ENCODE data around the gene KCP.

The KCP gene

DNA sequence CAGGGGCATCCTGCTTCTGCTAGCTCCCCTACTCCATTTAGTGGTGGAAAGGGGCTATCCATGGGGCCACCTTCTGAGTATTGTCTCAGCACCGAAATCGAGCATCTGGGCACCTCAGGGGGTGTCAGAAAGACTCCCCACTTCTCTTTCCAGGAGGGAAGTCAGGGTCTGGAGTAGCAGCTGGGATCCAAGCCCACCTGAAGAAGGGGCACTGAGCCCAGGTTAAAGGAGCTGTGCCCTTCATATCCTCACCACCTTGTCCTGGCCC lies 77.7 kb downstream of the KCP start:
- no peaks in the 10 kb centered on the region for H3K79me2 ChIP-seq (ENCODE audit: low read length)
- no peaks in the 10 kb centered on the region for H3F3A ChIP-seq (ENCODE audit: insufficient read depth, low read length)
- no peaks in the 10 kb centered on the region for H4K20me1 ChIP-seq (ENCODE audit: insufficient read depth, low read length)
- no peak overlapping the region for H2AFZ ChIP-seq (ENCODE audit: low read length)
- H3K27ac ChIP-seq (ENCODE audit: low read length) = no peak overlapping the region
- H3K4me2 ChIP-seq (ENCODE audit: low read depth, low read length) = no peak overlapping the region
- no peaks in the 10 kb centered on the region for H3K9me2 ChIP-seq (replicated peaks; ENCODE audit: insufficient read depth, low read length)
- H3K36me3 ChIP-seq (replicated peaks; ENCODE audit: insufficient read depth, low read length) = no peaks in the 10 kb centered on the region
- H3K9ac ChIP-seq (ENCODE audit: low read length) = no peak overlapping the region
- TF ChIP-seq EZH2phosphoT487 (IDR thresholded peaks at IDR 0.05; ENCODE audit: low read length) (no peak), EZH2 (optimal IDR thresholded peaks at IDR 0.05; ENCODE audit: low read depth, low read length) (no peak)
- TF ChIP-seq, protein P1, sequence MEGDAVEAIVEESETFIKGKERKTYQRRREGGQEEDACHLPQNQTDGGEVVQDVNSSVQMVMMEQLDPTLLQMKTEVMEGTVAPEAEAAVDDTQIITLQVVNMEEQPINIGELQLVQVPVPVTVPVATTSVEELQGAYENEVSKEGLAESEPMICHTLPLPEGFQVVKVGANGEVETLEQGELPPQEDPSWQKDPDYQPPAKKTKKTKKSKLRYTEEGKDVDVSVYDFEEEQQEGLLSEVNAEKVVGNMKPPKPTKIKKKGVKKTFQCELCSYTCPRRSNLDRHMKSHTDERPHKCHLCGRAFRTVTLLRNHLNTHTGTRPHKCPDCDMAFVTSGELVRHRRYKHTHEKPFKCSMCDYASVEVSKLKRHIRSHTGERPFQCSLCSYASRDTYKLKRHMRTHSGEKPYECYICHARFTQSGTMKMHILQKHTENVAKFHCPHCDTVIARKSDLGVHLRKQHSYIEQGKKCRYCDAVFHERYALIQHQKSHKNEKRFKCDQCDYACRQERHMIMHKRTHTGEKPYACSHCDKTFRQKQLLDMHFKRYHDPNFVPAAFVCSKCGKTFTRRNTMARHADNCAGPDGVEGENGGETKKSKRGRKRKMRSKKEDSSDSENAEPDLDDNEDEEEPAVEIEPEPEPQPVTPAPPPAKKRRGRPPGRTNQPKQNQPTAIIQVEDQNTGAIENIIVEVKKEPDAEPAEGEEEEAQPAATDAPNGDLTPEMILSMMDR (IDR thresholded peaks at IDR 0.05; ENCODE audit: low read length) = no peak
- DNase-seq = no peak
- no peaks in the 10 kb centered on the region; the same call in 1 of the 2 replicates for H3K4me1 ChIP-seq (ENCODE audit: low read length)
- H3K4me3 ChIP-seq (ENCODE audit: low read length) = no peak overlapping the region
- no peaks in the 10 kb centered on the region for H3K9me3 ChIP-seq (replicated peaks; ENCODE audit: insufficient read depth, low read length)
- H3K27me3 ChIP-seq (replicated peaks; ENCODE audit: insufficient read depth, low read length) = peaks cover 49% of the 10 kb centered on the region

DNA sequence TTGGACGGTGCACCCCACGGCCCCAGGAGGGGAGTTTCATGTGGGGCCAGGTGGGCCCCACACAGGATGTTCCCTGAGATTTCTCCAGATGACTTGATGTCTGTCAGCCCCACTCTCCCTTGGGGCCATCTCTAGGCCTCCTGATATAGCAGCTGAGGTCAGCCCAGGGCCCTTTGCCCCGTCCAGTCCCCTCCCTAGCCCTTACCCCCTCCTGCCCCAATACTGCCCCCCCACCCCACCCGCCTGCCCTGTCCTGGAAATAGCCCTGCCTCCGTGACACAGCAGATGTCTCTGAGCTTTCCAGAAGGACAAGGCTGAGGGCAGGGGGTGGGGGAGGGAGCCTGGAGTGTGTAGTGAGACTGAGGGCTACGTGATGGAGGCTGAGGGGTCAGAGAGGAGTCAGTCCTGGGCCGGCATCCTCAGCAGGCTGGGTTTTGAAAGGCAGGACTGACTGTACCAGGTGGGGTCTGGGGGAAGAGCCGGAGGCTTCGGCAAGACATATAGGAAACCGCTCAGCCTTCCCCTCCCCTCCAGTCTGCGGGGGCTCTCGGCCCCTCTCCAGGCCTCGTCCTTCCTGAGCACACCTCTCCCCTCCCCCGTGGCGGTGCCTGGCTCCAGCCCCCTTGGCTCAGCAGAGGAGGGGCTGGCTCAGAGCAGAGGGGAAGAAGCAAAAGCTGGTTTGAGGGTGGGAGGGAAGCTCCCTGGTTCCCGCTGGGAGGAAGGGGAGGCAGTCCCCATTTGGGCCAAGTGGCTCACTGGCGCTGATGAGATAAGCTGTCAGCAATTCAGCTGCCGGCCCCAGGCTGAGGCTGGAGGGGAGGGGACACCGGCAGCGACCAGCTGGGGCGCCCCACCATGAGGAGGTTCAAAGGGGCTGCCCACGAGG lies 78.3 kb downstream of the KCP start:
- Histone ChIP-seq H3K27ac (ENCODE audit: low read length) (no peak overlapping the region), H3K27me3 (replicated peaks; ENCODE audit: insufficient read depth, low read length) (peaks cover 49% of the 10 kb centered on the region), H3K9me3 (replicated peaks; ENCODE audit: insufficient read depth, low read length) (no peaks in the 10 kb centered on the region), H3K9me2 (replicated peaks; ENCODE audit: insufficient read depth, low read length) (no peaks in the 10 kb centered on the region), H3K36me3 (replicated peaks; ENCODE audit: insufficient read depth, low read length) (no peaks in the 10 kb centered on the region), H3K79me2 (ENCODE audit: low read length) (no peaks in the 10 kb centered on the region), H2AFZ (ENCODE audit: low read length) (no peak overlapping the region), H3K4me3 (ENCODE audit: low read length) (no peak overlapping the region), H3K9ac (ENCODE audit: low read length) (no peak overlapping the region), H4K20me1 (ENCODE audit: insufficient read depth, low read length) (no peaks in the 10 kb centered on the region), H3K4me2 (ENCODE audit: low read depth, low read length) (no peak overlapping the region), H3K4me1 (ENCODE audit: low read length) (no peaks in the 10 kb centered on the region; the same call in 1 of the 2 replicates), H3F3A (ENCODE audit: insufficient read depth, low read length) (no peaks in the 10 kb centered on the region)
- no peak for TF ChIP-seq EZH2phosphoT487 (IDR thresholded peaks at IDR 0.05; ENCODE audit: low read length)
- TF ChIP-seq, protein P1 (IDR thresholded peaks at IDR 0.05; ENCODE audit: low read length) = no peak
- TF ChIP-seq EZH2 (optimal IDR thresholded peaks at IDR 0.05; ENCODE audit: low read depth, low read length) = no peak
- DNase-seq = no peak

DNA sequence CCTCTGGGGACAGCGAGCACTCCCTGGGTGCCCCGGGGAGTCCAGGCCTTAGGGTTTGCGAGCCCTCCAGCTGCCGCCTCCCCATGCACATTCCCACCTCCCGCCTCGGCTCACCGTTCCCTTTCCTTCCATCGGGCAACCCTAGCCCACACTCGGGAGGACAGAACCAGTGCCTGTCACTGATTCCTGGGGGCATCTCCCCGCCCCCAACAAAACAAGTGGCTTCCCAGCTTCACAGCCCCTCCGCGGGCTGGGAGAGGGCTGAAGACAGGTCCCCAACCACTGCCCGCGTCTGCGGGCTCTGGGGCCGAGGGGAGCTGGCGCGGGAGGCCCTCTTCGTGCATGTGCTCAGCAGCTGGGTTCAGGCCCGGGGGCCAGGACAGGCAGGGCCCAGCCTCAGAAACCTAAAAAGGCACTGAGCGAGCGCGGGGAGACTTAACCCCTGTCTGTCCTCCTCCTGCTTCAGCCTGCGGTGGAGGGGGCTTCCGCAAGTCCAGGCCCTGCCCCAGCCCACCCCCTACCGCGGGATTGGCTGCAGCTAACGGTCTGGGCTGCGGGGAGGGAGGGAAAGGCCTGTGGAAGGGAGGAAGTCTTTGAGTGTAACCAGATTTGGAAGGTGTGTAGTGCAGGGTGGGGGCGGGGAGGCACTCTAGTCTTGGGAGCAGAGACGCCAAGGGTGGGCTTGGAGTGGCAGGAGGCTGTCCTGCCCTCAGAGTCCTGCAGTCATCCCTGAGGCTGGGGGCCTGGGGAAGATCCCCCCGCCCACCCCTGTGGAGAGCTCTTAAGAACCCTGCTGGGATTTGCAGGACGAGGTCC lies 79.1 kb downstream of the KCP start:
- no peaks in the 10 kb centered on the region for H3F3A ChIP-seq (ENCODE audit: insufficient read depth, low read length)
- DNase-seq = no peak
- H2AFZ ChIP-seq (ENCODE audit: low read length) = no peak overlapping the region
- H3K9ac ChIP-seq (ENCODE audit: low read length) = no peak overlapping the region
- H3K4me2 ChIP-seq (ENCODE audit: low read depth, low read length) = no peak overlapping the region
- H3K79me2 ChIP-seq (ENCODE audit: low read length) = no peaks in the 10 kb centered on the region
- H3K36me3 ChIP-seq (replicated peaks; ENCODE audit: insufficient read depth, low read length) = no peaks in the 10 kb centered on the region
- peaks cover 49% of the 10 kb centered on the region for H3K27me3 ChIP-seq (replicated peaks; ENCODE audit: insufficient read depth, low read length)
- H3K9me2 ChIP-seq (replicated peaks; ENCODE audit: insufficient read depth, low read length) = no peaks in the 10 kb centered on the region
- no peaks in the 10 kb centered on the region; the same call in 1 of the 2 replicates for H3K4me1 ChIP-seq (ENCODE audit: low read length)
- no peak for TF ChIP-seq EZH2 (optimal IDR thresholded peaks at IDR 0.05; ENCODE audit: low read depth, low read length)
- no peak for TF ChIP-seq EZH2phosphoT487 (IDR thresholded peaks at IDR 0.05; ENCODE audit: low read length)
- TF ChIP-seq, protein P1 (IDR thresholded peaks at IDR 0.05; ENCODE audit: low read length) = no peak
- H3K27ac ChIP-seq (ENCODE audit: low read length) = no peak overlapping the region
- no peak overlapping the region for H3K4me3 ChIP-seq (ENCODE audit: low read length)
- no peaks in the 10 kb centered on the region for H4K20me1 ChIP-seq (ENCODE audit: insufficient read depth, low read length)
- no peaks in the 10 kb centered on the region for H3K9me3 ChIP-seq (replicated peaks; ENCODE audit: insufficient read depth, low read length)

All from MM.1S (cell line).